ENCODE results near the gene IZUMO3. TPM values are rescaled to one million over a fixed set of nuclear protein-coding genes. Genes with fewer than 3 reads are reported as not detected.
"Not testable (repeated sequence)": the region's sequence is repeated elsewhere in the genome, so short reads cannot be mapped to it uniquely, and the experiment has no call there.

The IZUMO3 gene, protein sequence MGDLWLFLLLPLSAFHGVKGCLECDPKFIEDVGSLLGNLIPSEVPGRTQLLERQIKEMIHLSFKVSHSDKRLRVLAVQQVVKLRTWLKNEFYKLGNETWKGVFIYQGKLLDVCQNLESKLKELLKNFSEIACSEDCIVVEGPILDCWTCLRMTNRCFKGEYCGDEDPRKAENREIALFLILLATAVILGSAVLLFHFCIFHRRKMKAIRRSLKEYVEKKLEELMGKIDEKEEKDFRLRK
- total RNA-seq: not detected
- long read RNA-seq: 0 reads

DNA sequence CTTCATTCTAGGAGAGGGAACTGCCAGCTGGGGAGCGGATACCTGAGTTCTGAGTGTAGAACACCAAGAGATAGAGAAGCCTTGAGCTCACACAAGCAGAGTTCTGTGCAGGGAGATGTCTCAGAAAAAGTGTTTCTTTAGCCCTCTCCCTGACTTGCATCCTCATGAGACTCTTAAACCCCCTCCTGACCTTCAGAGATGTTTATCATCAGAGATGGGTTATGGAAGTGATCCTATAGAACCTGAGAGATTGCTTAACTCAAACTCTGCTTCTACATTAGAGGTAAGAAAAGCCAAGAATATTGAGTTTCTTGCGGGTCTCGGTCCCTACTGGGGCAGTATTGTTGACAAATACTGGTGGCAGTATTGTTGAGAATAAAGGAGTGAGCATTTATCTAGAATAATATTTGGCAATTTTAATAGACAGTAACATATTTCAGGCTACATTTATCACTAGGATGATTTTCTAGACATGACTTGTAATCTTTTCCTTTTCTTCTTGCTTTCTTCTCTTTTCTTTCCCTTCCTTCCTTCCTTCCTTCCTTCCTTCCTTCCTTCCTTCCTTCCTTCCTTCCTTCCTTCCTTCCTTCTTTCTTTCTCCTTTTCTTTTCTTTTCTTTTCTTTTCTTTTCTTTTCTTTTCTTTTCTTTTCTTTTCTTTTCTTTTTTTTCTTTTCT is at the start of gene IZUMO3:
IZUMO3 (minus strand) TSS at position 51 of the 676 bp plus-strand sequence. CDS start 248 bp downstream, outside the sequence.
- Histone ChIP-seq H3K4me3 (no peak within 1 kb of the TSS), H3K27me3 (ENCODE audit: low read depth) (no peaks in the 10 kb centered on the region), H3K27ac (replicated peaks) (no peak within 1 kb of the TSS), H3K36me3 (no peaks in the 10 kb centered on the region), H3K9me3 (replicated peaks) (no peaks in the 10 kb centered on the region), H3K4me1 (no peaks in the 10 kb centered on the region)
- no peak for TF ChIP-seq CTCF (IDR thresholded peaks at IDR 0.05; ENCODE audit: borderline replicate concordance)
- no peak for DNase-seq
- intact Hi-C loops (cut with micrococcal nuclease): no loop called here

GRCh38 chr9:24594234-24594850 is 48.6 kb upstream of the IZUMO3 start:
- no peak overlapping the region for H3K4me3 ChIP-seq
- peaks cover 6% of the 10 kb centered on the region for H3K9me3 ChIP-seq (replicated peaks)
- H3K27ac ChIP-seq (replicated peaks): no peak overlapping the region
- H3K36me3 ChIP-seq: no peaks in the 10 kb centered on the region
- H3K4me1 ChIP-seq: no peaks in the 10 kb centered on the region
- intact Hi-C loops (cut with micrococcal nuclease): no loop called here
- DNase-seq: no peak
- H3K27me3 ChIP-seq (ENCODE audit: low read depth): no peaks in the 10 kb centered on the region
- TF ChIP-seq CTCF (IDR thresholded peaks at IDR 0.05; ENCODE audit: borderline replicate concordance): no peak

DNA sequence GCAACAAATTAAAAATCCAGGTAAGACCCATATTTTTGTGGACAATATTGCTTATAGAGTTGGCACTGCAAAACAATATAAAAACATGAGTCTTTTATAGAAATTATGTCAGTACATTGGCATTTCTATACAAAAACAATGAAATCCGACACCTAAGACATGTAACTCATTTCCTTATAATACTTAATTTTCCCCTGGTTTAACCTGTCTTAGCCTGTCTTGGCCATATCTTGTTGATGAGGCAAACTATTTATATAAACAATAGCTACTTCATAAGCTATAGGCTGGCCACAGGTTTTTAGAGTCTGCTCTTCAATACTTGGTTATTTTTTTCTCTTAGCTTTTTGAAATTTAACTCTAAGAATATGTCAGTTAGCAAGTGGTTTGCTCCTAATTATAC is 44.7 kb upstream of the IZUMO3 start:
- no peaks in the 10 kb centered on the region for H3K4me1 ChIP-seq
- H3K27ac ChIP-seq (replicated peaks): no peak overlapping the region
- H3K9me3 ChIP-seq (replicated peaks): peaks cover 13% of the 10 kb centered on the region
- H3K36me3 ChIP-seq: no peaks in the 10 kb centered on the region
- intact Hi-C loops (cut with micrococcal nuclease): no loop called here
- H3K4me3 ChIP-seq: no peak overlapping the region
- no peaks in the 10 kb centered on the region for H3K27me3 ChIP-seq (ENCODE audit: low read depth)
- no peak for TF ChIP-seq CTCF (IDR thresholded peaks at IDR 0.05; ENCODE audit: borderline replicate concordance)
- DNase-seq: no peak

- intact Hi-C loops (cut with micrococcal nuclease): no loop called here
- H3K27me3 ChIP-seq (ENCODE audit: low read depth): no peaks in the 10 kb centered on the region
- no peak overlapping the region for H3K4me3 ChIP-seq
- no peak for TF ChIP-seq CTCF (IDR thresholded peaks at IDR 0.05; ENCODE audit: borderline replicate concordance)
- peaks cover 26% of the 10 kb centered on the region for H3K9me3 ChIP-seq (replicated peaks)
- no peak overlapping the region for H3K27ac ChIP-seq (replicated peaks)
- no peaks in the 10 kb centered on the region for H3K4me1 ChIP-seq
- no peaks in the 10 kb centered on the region for H3K36me3 ChIP-seq
- no peak for DNase-seq
These were observed 42.2 kb upstream of the IZUMO3 start for GRCh38 chr9:24587883-24588282.

GRCh38 chr9:24582146-24583126 is 36.7 kb upstream of the IZUMO3 start:
- Histone ChIP-seq H3K4me3 (no peak overlapping the region), H3K9me3 (replicated peaks) (peaks cover 31% of the 10 kb centered on the region), H3K36me3 (no peaks in the 10 kb centered on the region), H3K27me3 (ENCODE audit: low read depth) (no peaks in the 10 kb centered on the region), H3K4me1 (no peaks in the 10 kb centered on the region), H3K27ac (replicated peaks) (no peak overlapping the region)
- intact Hi-C loops (cut with micrococcal nuclease): no loop called here
- no peak for DNase-seq
- TF ChIP-seq CTCF (IDR thresholded peaks at IDR 0.05; ENCODE audit: borderline replicate concordance): no peak

GRCh38 chr9:24580005-24580404 is 34.3 kb upstream of the IZUMO3 start:
- DNase-seq; H3K4me1 ChIP-seq; intact Hi-C loops (cut with micrococcal nuclease); H3K27ac ChIP-seq (replicated peaks); H3K4me3 ChIP-seq; H3K36me3 ChIP-seq; H3K27me3 ChIP-seq (ENCODE audit: low read depth): not testable (repeated sequence)
- H3K9me3 ChIP-seq (replicated peaks): peaks cover 16% of the 10 kb centered on the region
